Endodermal cell (in vitro differentiated cells): Measurements from ENCODE around the gene DHRS1. TPM values are rescaled to one million over a fixed set of nuclear protein-coding genes. Genes with fewer than 3 reads are reported as not detected.

Experiments used
- DNase-seq: peaks from one replicate; pipeline ENCODE4 v3.0.0-alpha.2; 2017
- H3K27ac ChIP-seq: 2 replicates; pipeline ENCODE4 v1.5.1; 2013; ENCODE audit warnings: mild to moderate bottlenecking, low read depth, low read length, moderate library complexity
- H3K27me3 ChIP-seq: 2 replicates; pipeline ENCODE4 v1.6.1; 2013; ENCODE audit warnings: mild to moderate bottlenecking, low read length, moderate library complexity; ENCODE audit not compliant: insufficient read depth, control insufficient read depth, poor library complexity, severe bottlenecking
- H3K36me3 ChIP-seq: 2 replicates; pipeline ENCODE4 v1.7.0; 2013; ENCODE audit warnings: mild to moderate bottlenecking, low read length, moderate library complexity; ENCODE audit not compliant: control insufficient read depth, insufficient read depth
- H3K4me1 ChIP-seq: one replicate; pipeline ENCODE4 v1.7.0; 2013; ENCODE audit warnings: low read length; ENCODE audit not compliant: control insufficient read depth, insufficient read depth
- H3K4me3 ChIP-seq: 2 replicates; pipeline ENCODE4 v1.5.1; 2013; ENCODE audit warnings: mild to moderate bottlenecking, low read length, moderate library complexity
- H3K9ac ChIP-seq: 2 replicates; pipeline ENCODE4 v1.6.1; 2013; ENCODE audit warnings: mild to moderate bottlenecking, low read length, moderate library complexity; ENCODE audit not compliant: poor library complexity, severe bottlenecking; ENCODE audit errors: extremely low read depth
- H3K9me3 ChIP-seq: 2 replicates; pipeline ENCODE4 v1.6.1; 2013; ENCODE audit warnings: mild to moderate bottlenecking, low read length, moderate library complexity; ENCODE audit not compliant: control insufficient read depth
- H3K27ac Mint-ChIP-seq: 2 replicates; pipeline ENCODE4 v1.8.0; 2020; ENCODE audit warnings: mixed read lengths
- H3K27me3 Mint-ChIP-seq: 2 replicates; pipeline ENCODE4 v1.8.0; 2021; ENCODE audit warnings: mild to moderate bottlenecking, mixed read lengths; ENCODE audit not compliant: insufficient read depth
- H3K36me3 Mint-ChIP-seq: 2 replicates; pipeline ENCODE4 v1.8.0; 2020; ENCODE audit warnings: low read depth, mixed read lengths
- H3K4me1 Mint-ChIP-seq: 2 replicates; pipeline ENCODE4 v1.8.0; 2020; ENCODE audit warnings: mixed read lengths
- H3K4me3 Mint-ChIP-seq: 2 replicates; pipeline ENCODE4 v1.8.0; 2020; ENCODE audit warnings: mild to moderate bottlenecking, moderate library complexity, mixed read lengths
- H3K9me3 Mint-ChIP-seq: 2 replicates; pipeline ENCODE4 v1.8.0; 2020; ENCODE audit warnings: mild to moderate bottlenecking, mixed read lengths
- CTCF ChIP-seq: fragments of 200-600 bp; sonication (generic); conservative IDR thresholded peaks from 2 replicates; pipeline ENCODE4 v1.5.0; 2021; ENCODE audit warnings: antibody characterized with exemption, mild to moderate bottlenecking
- WGBS, 2 experiments: methylation state at CpG; one replicate each; pipeline versions ENCODE4 v1.1.5 to v1.1.7; 2013; ENCODE audit warnings: missing lambda C conversion rate in 2 of 2, mixed read lengths in 1 of 2; ENCODE audit not compliant: insufficient coverage in 1 of 2, insufficient read length in 1 of 2; 5-methylcytosine and 5-hydroxymethylcytosine counted together
- total RNA-seq, 2 donors: library from RNA; stranded (reverse); fragmentation: NEBNext Ultra II Directional in 1 of 2; extraction: Animal tissue kit (Norgen Biotek cat#: 25700) in 1 of 2; gene quantifications; 2 replicates in 1 of 2; 3 replicates in 1 of 2; pipeline ENCODE4 v1.2.1, GENCODE V29; 2021

DHRS1 gene
- total RNA-seq, 2 donors from 2014 or later = 21.2 to 22.5 TPM

- DNase-seq = no peak
- H3K9me3 Mint-ChIP-seq = no peaks in the 10 kb centered on the region
- peaks cover 33% of the 10 kb centered on the region for H3K27me3 ChIP-seq
- peaks cover 78% of the 10 kb centered on the region for H3K27me3 Mint-ChIP-seq
- no peaks in the 10 kb centered on the region for H3K36me3 ChIP-seq
- H3K9ac ChIP-seq = no peak overlapping the region
- no peak overlapping the region for H3K4me3 Mint-ChIP-seq
- no peak for TF ChIP-seq CTCF
- H3K9me3 ChIP-seq = no peaks in the 10 kb centered on the region
- H3K4me1 Mint-ChIP-seq = peaks cover 4% of the 10 kb centered on the region
- H3K4me3 ChIP-seq = no peak overlapping the region
- 91 to 100% methylated on average over 2 of the region's 2 CpGs for WGBS, 2 experiments
- no peak overlapping the region for H3K27ac ChIP-seq
- H3K4me1 ChIP-seq = no peaks in the 10 kb centered on the region
- no peak overlapping the region for H3K27ac Mint-ChIP-seq
- no peaks in the 10 kb centered on the region for H3K36me3 Mint-ChIP-seq
These were observed 27.7 kb upstream of the DHRS1 start for GRCh38 chr14:24327303-24327702.

DNA sequence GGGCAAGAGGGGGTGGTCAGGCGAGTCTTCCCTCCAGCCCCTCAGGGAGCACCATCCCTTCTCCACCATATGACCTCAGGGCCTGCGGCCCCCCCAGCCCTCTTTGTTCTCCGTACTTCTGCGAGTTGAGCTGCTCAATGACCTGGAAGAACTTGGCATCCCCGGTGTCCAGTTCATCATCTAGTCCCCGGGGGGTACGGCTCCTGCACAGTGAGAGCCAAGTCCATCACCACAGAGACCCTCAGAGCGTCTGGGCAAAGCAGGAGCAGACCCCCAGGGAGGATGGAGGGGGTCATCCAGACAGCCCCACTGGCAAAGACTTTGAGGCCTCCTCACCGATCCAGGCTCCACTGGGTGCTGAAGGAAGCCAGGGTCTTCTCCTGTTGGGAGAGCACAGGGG is 26.4 kb upstream of the DHRS1 start:
- no peak overlapping the region for H3K4me3 ChIP-seq
- WGBS, 2 experiments = 81 to 91% methylated on average over 6 to 9 of the region's 9 CpGs
- H3K9me3 ChIP-seq = no peaks in the 10 kb centered on the region
- Mint-ChIP-seq H3K4me1 (peaks cover 2% of the 10 kb centered on the region), H3K4me3 (no peak overlapping the region), H3K27ac (no peak overlapping the region), H3K9me3 (no peaks in the 10 kb centered on the region), H3K36me3 (no peaks in the 10 kb centered on the region), H3K27me3 (peaks cover 71% of the 10 kb centered on the region)
- no peak for TF ChIP-seq CTCF
- peaks cover 20% of the 10 kb centered on the region for H3K27me3 ChIP-seq
- no peak for DNase-seq
- H3K9ac ChIP-seq = no peak overlapping the region
- no peaks in the 10 kb centered on the region for H3K36me3 ChIP-seq
- H3K4me1 ChIP-seq = no peaks in the 10 kb centered on the region
- H3K27ac ChIP-seq = no peak overlapping the region

- no peak overlapping the region for H3K9ac ChIP-seq
- no peaks in the 10 kb centered on the region for H3K36me3 Mint-ChIP-seq
- no peaks in the 10 kb centered on the region for H3K4me1 ChIP-seq
- H3K9me3 Mint-ChIP-seq = no peaks in the 10 kb centered on the region
- no peak for TF ChIP-seq CTCF
- peaks cover 2% of the 10 kb centered on the region for H3K4me1 Mint-ChIP-seq
- H3K27ac ChIP-seq = no peak overlapping the region
- H3K9me3 ChIP-seq = no peaks in the 10 kb centered on the region
- DNase-seq = no peak
- H3K36me3 ChIP-seq = no peaks in the 10 kb centered on the region
- peaks cover 66% of the 10 kb centered on the region for H3K27me3 Mint-ChIP-seq
- no peak overlapping the region for H3K27ac Mint-ChIP-seq
- 90 to 92% methylated on average over 2 to 5 of the region's 5 CpGs for WGBS, 2 experiments
- H3K4me3 ChIP-seq = no peak overlapping the region
- H3K4me3 Mint-ChIP-seq = no peak overlapping the region
- H3K27me3 ChIP-seq = peaks cover 13% of the 10 kb centered on the region
These were observed 25.5 kb upstream of the DHRS1 start for GRCh38 chr14:24325041-24325530.
